Mesenchymal stem cell (in vitro differentiated cells and primary cell): ENCODE data around the gene ACSS1.

ENCODE experiments used
- DNase-seq: peaks from one replicate; pipeline ENCODE4 v3.0.0-alpha.2; 2013
- H2AFZ ChIP-seq: one replicate; pipeline ENCODE4 v1.6.1; 2013; ENCODE audit warnings: low read depth, mild to moderate bottlenecking, control low read depth, inconsistent platforms, low read length, moderate library complexity
- H2AK5ac ChIP-seq: 2 replicates; pipeline ENCODE4 v1.6.1; 2013; ENCODE audit warnings: low read length, moderate library complexity, mild to moderate bottlenecking, inconsistent platforms; ENCODE audit not compliant: severe bottlenecking
- H2BK120ac ChIP-seq: one replicate; pipeline ENCODE4 v1.6.1; 2013; ENCODE audit warnings: low read depth, mild to moderate bottlenecking, inconsistent platforms, low read length, moderate library complexity
- H2BK12ac ChIP-seq, 2 experiments: one replicate each; pipeline ENCODE4 v1.6.1; 2013; ENCODE audit warnings: inconsistent platforms in 2 of 2, low read length in 2 of 2, mild to moderate bottlenecking in 2 of 2, moderate library complexity in 2 of 2, control low read depth in 1 of 2
- H2BK15ac ChIP-seq: one replicate; pipeline ENCODE4 v1.6.1; 2013; ENCODE audit warnings: mild to moderate bottlenecking, low read depth, inconsistent platforms; ENCODE audit not compliant: poor library complexity, severe bottlenecking
- H2BK5ac ChIP-seq: 2 replicates; pipeline ENCODE4 v1.6.1; 2013; ENCODE audit warnings: low read depth, mild to moderate bottlenecking, low read length, control low read depth, inconsistent platforms; ENCODE audit not compliant: poor library complexity, severe bottlenecking
- H3K14ac ChIP-seq, 2 experiments: one replicate each; pipeline ENCODE4 v1.6.1; 2013; ENCODE audit warnings: inconsistent platforms in 2 of 2, low read length in 2 of 2, control low read depth in 1 of 2, mild to moderate bottlenecking in 1 of 2, moderate library complexity in 1 of 2
- H3K18ac ChIP-seq, 2 experiments: one replicate each; pipeline ENCODE4 v1.6.1; 2013; ENCODE audit warnings: inconsistent platforms in 2 of 2, low read length in 2 of 2, control low read depth in 1 of 2, low read depth in 1 of 2, mild to moderate bottlenecking in 1 of 2
- H3K23ac ChIP-seq, 2 experiments: one replicate each; pipeline ENCODE4 v1.6.1; 2013; ENCODE audit warnings: inconsistent platforms in 2 of 2, low read length in 2 of 2, mild to moderate bottlenecking in 2 of 2, moderate library complexity in 2 of 2, control low read depth in 1 of 2
- H3K27ac ChIP-seq: 2 replicates; pipeline ENCODE4 v1.5.1; 2013; ENCODE audit warnings: mild to moderate bottlenecking, moderate library complexity, low read length, control low read depth, inconsistent platforms; ENCODE audit not compliant: poor library complexity, severe bottlenecking
- H3K27me3 ChIP-seq, 2 experiments: 2 replicates each; pipeline versions ENCODE4 v1.6.1 to v1.7.0; 2013; ENCODE audit warnings: low read length in 2 of 2, mild to moderate bottlenecking in 2 of 2, moderate library complexity in 2 of 2, control low read depth in 1 of 2, inconsistent platforms in 1 of 2; ENCODE audit not compliant: control insufficient read depth in 1 of 2, insufficient read depth in 1 of 2
- H3K36me3 ChIP-seq, 2 experiments: 2 replicates each; pipeline versions ENCODE4 v1.6.1 to v1.7.0; 2013; ENCODE audit warnings: low read length in 2 of 2, control low read depth in 1 of 2, inconsistent platforms in 1 of 2, low read depth in 1 of 2, mild to moderate bottlenecking in 1 of 2; ENCODE audit not compliant: insufficient read depth in 2 of 2, control insufficient read depth in 1 of 2
- H3K4ac ChIP-seq, 2 experiments: one replicate each; pipeline ENCODE4 v1.6.1; 2013; ENCODE audit warnings: inconsistent platforms in 2 of 2, low read length in 2 of 2, mild to moderate bottlenecking in 2 of 2, moderate library complexity in 2 of 2, control low read depth in 1 of 2, low read depth in 1 of 2
- H3K4me1 ChIP-seq: 2 replicates; pipeline ENCODE4 v1.6.1; 2013; ENCODE audit warnings: low read depth, low read length, control low read depth; ENCODE audit not compliant: control insufficient read depth, insufficient read depth
- H3K4me2 ChIP-seq: 2 replicates; pipeline ENCODE4 v1.6.1; 2013; ENCODE audit warnings: low read length, mild to moderate bottlenecking, inconsistent platforms; ENCODE audit not compliant: poor library complexity, severe bottlenecking
- H3K4me3 ChIP-seq, 2 experiments: 2 replicates each; pipeline versions ENCODE4 v1.5.1 to v1.7.0; 2013; ENCODE audit warnings: low read length in 2 of 2, mild to moderate bottlenecking in 2 of 2, control low read depth in 1 of 2, low read depth in 1 of 2; ENCODE audit not compliant: insufficient read depth in 1 of 2
- H3K79me1 ChIP-seq: replicated peaks from 2 replicates; pipeline ENCODE4 v1.6.1; 2013; ENCODE audit warnings: mild to moderate bottlenecking, control low read depth, low read length, inconsistent platforms; ENCODE audit not compliant: poor library complexity, severe bottlenecking
- H3K9ac ChIP-seq: 2 replicates; pipeline ENCODE4 v1.7.0; 2013; ENCODE audit warnings: mild to moderate bottlenecking, low read length, moderate library complexity
- H3K9me3 ChIP-seq: 2 replicates; pipeline ENCODE4 v1.7.0; 2013; ENCODE audit warnings: mild to moderate bottlenecking, low read length; ENCODE audit not compliant: control insufficient read depth
- H4K8ac ChIP-seq: one replicate; pipeline ENCODE4 v1.6.1; 2013; ENCODE audit warnings: inconsistent platforms, mild to moderate bottlenecking, low read length, moderate library complexity
- H4K91ac ChIP-seq: one replicate; pipeline ENCODE4 v1.6.1; 2013; ENCODE audit warnings: mild to moderate bottlenecking, low read length, inconsistent platforms
- WGBS: methylation state at CpG from one replicate; pipeline ENCODE4 v1.1.7; 2013; ENCODE audit warnings: mixed read lengths; 5-methylcytosine and 5-hydroxymethylcytosine counted together

The ACSS1 gene

GRCh38 chr20:24994470-24995368, 63.2 kb downstream of the ACSS1 start:
- Histone ChIP-seq H3K27ac (no peak overlapping the region), H4K8ac (no peak overlapping the region), H4K91ac (no peak overlapping the region), H2AFZ (no peak overlapping the region), H2BK12ac (no peak overlapping the region), H3K4me2 (no peak overlapping the region), H3K9ac (peak overlapping the region; percentile 61), H3K9me3 (no peaks in the 10 kb centered on the region), H3K4ac (no peak overlapping the region), H2BK120ac (no peak overlapping the region), H3K79me1 (peaks cover 13% of the 10 kb centered on the region), H2AK5ac (no peak overlapping the region), H3K36me3 (no peaks in the 10 kb centered on the region), H3K14ac (no peak overlapping the region), H2BK5ac (no peak overlapping the region), H3K23ac (no peak overlapping the region), H3K4me3 (peak overlapping the region in 1 of 2 experiments; percentile 73), H3K18ac (peak overlapping the region in 1 of 2 experiments; percentile 3), H3K27me3 (peaks cover 0 to 18% of the 10 kb centered on the region in 2 experiments), H2BK15ac (no peak overlapping the region), H3K4me1 (peaks cover 14% of the 10 kb centered on the region)
- WGBS, result 48% methylated on average over 15 of the region's 20 CpGs
- DNase-seq, result peak; percentile 76

- Histone ChIP-seq H3K4me1 (peaks cover 14% of the 10 kb centered on the region), H2BK120ac (no peak overlapping the region), H3K4me3 (no peak overlapping the region), H3K27ac (no peak overlapping the region), H3K27me3 (peaks cover 0 to 12% of the 10 kb centered on the region in 2 experiments), H2BK15ac (no peak overlapping the region), H4K8ac (no peak overlapping the region), H3K9me3 (no peaks in the 10 kb centered on the region), H3K4ac (no peak overlapping the region), H2AK5ac (no peak overlapping the region), H3K4me2 (no peak overlapping the region), H4K91ac (no peak overlapping the region), H2BK12ac (no peak overlapping the region), H3K14ac (no peak overlapping the region), H3K18ac (peak overlapping the region in 1 of 2 experiments; percentile 46), H3K23ac (no peak overlapping the region), H3K79me1 (peaks cover 16% of the 10 kb centered on the region), H2AFZ (no peak overlapping the region), H3K36me3 (no peaks in the 10 kb centered on the region), H3K9ac (peak overlapping the region; percentile 93), H2BK5ac (no peak overlapping the region)
- no peak for DNase-seq
- 96% methylated on average over 1 of the region's 1 CpG for WGBS
These were observed 63.8 kb downstream of the ACSS1 start for GRCh38 chr20:24994186-24994465.

- Histone ChIP-seq H2AK5ac (no peak overlapping the region), H4K91ac (no peak overlapping the region), H2BK5ac (no peak overlapping the region), H3K27ac (no peak overlapping the region), H3K14ac (no peak overlapping the region), H2BK15ac (no peak overlapping the region), H3K4me2 (no peak overlapping the region), H3K4me3 (peak overlapping the region in 1 of 2 experiments; percentile 92), H2BK120ac (no peak overlapping the region), H3K27me3 (peaks cover 0 to 7% of the 10 kb centered on the region in 2 experiments), H3K18ac (peak overlapping the region in 1 of 2 experiments; percentile 46), H3K9ac (peak overlapping the region; percentile 93), H3K4ac (no peak overlapping the region), H3K36me3 (no peaks in the 10 kb centered on the region), H3K79me1 (peaks cover 20% of the 10 kb centered on the region), H3K23ac (no peak overlapping the region), H3K4me1 (peaks cover 14% of the 10 kb centered on the region), H4K8ac (no peak overlapping the region), H2BK12ac (no peak overlapping the region), H2AFZ (no peak overlapping the region), H3K9me3 (no peaks in the 10 kb centered on the region)
- 86% methylated on average over 6 of the region's 9 CpGs for WGBS
- peak; percentile 50 for DNase-seq
These were observed 64.4 kb downstream of the ACSS1 start for GRCh38 chr20:24993337-24994185.
